GM19397 (cell line): Measurements from ENCODE around the gene MUC5AC.
"Not testable (repeated sequence)": the region's sequence is repeated elsewhere in the genome, so short reads cannot be mapped to it uniquely, and the experiment has no call there.

Source experiments
- ATAC-seq: cut with Tn5 transposase; IDR thresholded peaks from one replicate; pipeline ENCODE4 v1.9.1; 2021; ENCODE audit warnings: mild to moderate bottlenecking, moderate library complexity; ENCODE audit not compliant: unreplicated experiment

The MUC5AC gene

GRCh38 chr11:1232883-1233321 lies 75.1 kb downstream of the MUC5AC start:
- ATAC-seq = no peak

- ATAC-seq = no peak
Measured at GRCh38 chr11:1233351-1234053, 75.7 kb downstream of the MUC5AC start.

- no peak for ATAC-seq
Measured at GRCh38 chr11:1234054-1234720, 76.4 kb downstream of the MUC5AC start.

- ATAC-seq = no peak
Measured at GRCh38 chr11:1234771-1235305, 77.1 kb downstream of the MUC5AC start.

- ATAC-seq = no peak
Measured at GRCh38 chr11:1235306-1235900, 77.7 kb downstream of the MUC5AC start.

- no peak for ATAC-seq
Measured at GRCh38 chr11:1235901-1236315, 78.2 kb downstream of the MUC5AC start.

GRCh38 chr11:1236316-1237127 lies 78.8 kb downstream of the MUC5AC start:
- no peak for ATAC-seq

- no peak for ATAC-seq
Measured at GRCh38 chr11:1237128-1237580, 79.4 kb downstream of the MUC5AC start.

- no peak for ATAC-seq
Measured at GRCh38 chr11:1237851-1238250, 80.1 kb downstream of the MUC5AC start.

- no peak for ATAC-seq
Measured at GRCh38 chr11:1238767-1239595, 81.2 kb downstream of the MUC5AC start.

- ATAC-seq = no peak
Measured at GRCh38 chr11:1239596-1240205, 81.9 kb downstream of the MUC5AC start.

- no peak for ATAC-seq
Measured at GRCh38 chr11:1240771-1241170, 83.0 kb downstream of the MUC5AC start.

GRCh38 chr11:1241706-1242105 lies 84.0 kb downstream of the MUC5AC start:
- no peak for ATAC-seq

- ATAC-seq = no peak
Measured at GRCh38 chr11:1242289-1242688, 84.5 kb downstream of the MUC5AC start.

GRCh38 chr11:1242751-1243150 lies 85.0 kb downstream of the MUC5AC start:
- ATAC-seq = not testable (repeated sequence)

GRCh38 chr11:1243521-1243920 lies 85.8 kb downstream of the MUC5AC start:
- ATAC-seq = not testable (repeated sequence)

GRCh38 chr11:1244557-1244956 lies 86.8 kb downstream of the MUC5AC start:
- not testable (repeated sequence) for ATAC-seq

GRCh38 chr11:1245717-1246116 lies 88.0 kb downstream of the MUC5AC start:
- ATAC-seq = not testable (repeated sequence)

GRCh38 chr11:1246301-1246700 lies 88.5 kb downstream of the MUC5AC start:
- ATAC-seq = not testable (repeated sequence)
